ENCODE measurements around the gene UTP25.

DNA sequence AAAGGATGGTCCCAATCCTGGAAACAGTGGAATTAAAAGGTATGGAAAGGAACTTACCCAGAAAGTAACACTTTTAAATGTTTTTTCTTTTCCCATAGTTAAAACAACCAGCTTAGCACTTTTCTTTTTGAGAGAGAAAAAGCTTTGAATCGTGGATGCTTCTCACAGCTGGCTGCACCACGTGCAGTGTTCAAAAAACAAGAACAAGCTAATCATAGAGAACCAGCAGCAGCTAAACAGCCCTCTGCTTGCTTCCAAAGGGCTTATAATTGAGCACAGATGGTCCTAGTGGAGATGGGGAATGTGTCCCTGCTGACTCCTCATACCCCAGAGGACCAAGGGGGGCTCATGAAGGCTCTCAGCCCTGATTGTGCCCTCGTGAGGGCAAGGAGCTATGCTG is 26.4 kb downstream of the UTP25 start:
- TF ChIP-seq, protein P1, sequence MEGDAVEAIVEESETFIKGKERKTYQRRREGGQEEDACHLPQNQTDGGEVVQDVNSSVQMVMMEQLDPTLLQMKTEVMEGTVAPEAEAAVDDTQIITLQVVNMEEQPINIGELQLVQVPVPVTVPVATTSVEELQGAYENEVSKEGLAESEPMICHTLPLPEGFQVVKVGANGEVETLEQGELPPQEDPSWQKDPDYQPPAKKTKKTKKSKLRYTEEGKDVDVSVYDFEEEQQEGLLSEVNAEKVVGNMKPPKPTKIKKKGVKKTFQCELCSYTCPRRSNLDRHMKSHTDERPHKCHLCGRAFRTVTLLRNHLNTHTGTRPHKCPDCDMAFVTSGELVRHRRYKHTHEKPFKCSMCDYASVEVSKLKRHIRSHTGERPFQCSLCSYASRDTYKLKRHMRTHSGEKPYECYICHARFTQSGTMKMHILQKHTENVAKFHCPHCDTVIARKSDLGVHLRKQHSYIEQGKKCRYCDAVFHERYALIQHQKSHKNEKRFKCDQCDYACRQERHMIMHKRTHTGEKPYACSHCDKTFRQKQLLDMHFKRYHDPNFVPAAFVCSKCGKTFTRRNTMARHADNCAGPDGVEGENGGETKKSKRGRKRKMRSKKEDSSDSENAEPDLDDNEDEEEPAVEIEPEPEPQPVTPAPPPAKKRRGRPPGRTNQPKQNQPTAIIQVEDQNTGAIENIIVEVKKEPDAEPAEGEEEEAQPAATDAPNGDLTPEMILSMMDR (optimal IDR thresholded peaks at IDR 0.05 in 1 of 3, IDR thresholded peaks at IDR 0.05 in 1 of 3, conservative IDR thresholded peaks at IDR 0.05 in 1 of 3; ENCODE audit: extremely low read depth in 1 of 3, insufficient read depth in 2 of 3, low read length in 3 of 3): no peak
- TF ChIP-seq EZH2 (IDR thresholded peaks at IDR 0.05; ENCODE audit: low read length): no peak
